Measurements from ENCODE around the gene RPRD1B. TPM values are rescaled to one million over a fixed set of nuclear protein-coding genes. Genes with fewer than 3 reads are reported as not detected.

The RPRD1B gene
- total and polyA plus RNA-seq, 3 donors from 2014 or later, result 30.4 to 50.5 (median 41.9) TPM

GRCh38 chr20:38135651-38136420 lies 102.3 kb downstream of the RPRD1B start:
- no peaks in the 10 kb centered on the region for H3K27me3 ChIP-seq
- DNase-seq, result no peak
- H3K4me1 ChIP-seq, result peaks cover 10% of the 10 kb centered on the region
- intact Hi-C loops (cut with DNase I; ENCODE audit: low total_unique reads), result no loop called here
- no peaks in the 10 kb centered on the region for H3K36me3 ChIP-seq (ENCODE audit: low read depth, missing control alignments)
- no peak overlapping the region for H3K4me3 ChIP-seq
- no peaks in the 10 kb centered on the region for H3K9me3 ChIP-seq
- WGBS, 2 donors, result 90 to 96% methylated on average over 17 to 28 of the region's 28 CpGs
- TF ChIP-seq CTCF (IDR thresholded peaks at IDR 0.05) (no peak), POLR2A (IDR thresholded peaks at IDR 0.05) (no peak)
- H3K27ac ChIP-seq, result no peak overlapping the region

GRCh38 chr20:38136421-38137245 lies 103.1 kb downstream of the RPRD1B start:
- Histone ChIP-seq H3K9me3 (no peaks in the 10 kb centered on the region), H3K27ac (no peak overlapping the region), H3K27me3 (no peaks in the 10 kb centered on the region), H3K36me3 (ENCODE audit: low read depth, missing control alignments) (no peaks in the 10 kb centered on the region), H3K4me3 (no peak overlapping the region), H3K4me1 (peaks cover 10% of the 10 kb centered on the region)
- no peak for DNase-seq
- 89 to 98% methylated on average over 9 to 13 of the region's 14 CpGs for WGBS, 2 donors
- TF ChIP-seq CTCF (IDR thresholded peaks at IDR 0.05), result no peak
- TF ChIP-seq POLR2A (IDR thresholded peaks at IDR 0.05), result no peak
- intact Hi-C loops (cut with DNase I; ENCODE audit: low total_unique reads), result no loop called here

GRCh38 chr20:38137441-38138037 lies 104.0 kb downstream of the RPRD1B start:
- TF ChIP-seq POLR2A (IDR thresholded peaks at IDR 0.05) (no peak), CTCF (IDR thresholded peaks at IDR 0.05) (no peak)
- no peak overlapping the region for H3K4me3 ChIP-seq
- 94 to 98% methylated on average over 11 of the region's 11 CpGs for WGBS, 2 donors
- no peaks in the 10 kb centered on the region for H3K36me3 ChIP-seq (ENCODE audit: low read depth, missing control alignments)
- no peaks in the 10 kb centered on the region for H3K9me3 ChIP-seq
- DNase-seq, result no peak
- no peaks in the 10 kb centered on the region for H3K27me3 ChIP-seq
- intact Hi-C loops (cut with DNase I; ENCODE audit: low total_unique reads), result no loop called here
- H3K27ac ChIP-seq, result no peak overlapping the region
- peaks cover 10% of the 10 kb centered on the region for H3K4me1 ChIP-seq

GRCh38 chr20:38138086-38138778 lies 104.7 kb downstream of the RPRD1B start:
- Histone ChIP-seq H3K36me3 (ENCODE audit: low read depth, missing control alignments) (no peaks in the 10 kb centered on the region), H3K4me1 (peaks cover 10% of the 10 kb centered on the region), H3K4me3 (no peak overlapping the region), H3K9me3 (no peaks in the 10 kb centered on the region), H3K27me3 (no peaks in the 10 kb centered on the region), H3K27ac (no peak overlapping the region)
- intact Hi-C loops (cut with DNase I; ENCODE audit: low total_unique reads), result no loop called here
- DNase-seq, result no peak
- TF ChIP-seq POLR2A (IDR thresholded peaks at IDR 0.05), result no peak
- no peak for TF ChIP-seq CTCF (IDR thresholded peaks at IDR 0.05)
- WGBS, 2 donors, result 93 to 94% methylated on average over 15 of the region's 15 CpGs
